NCI-H82 (cell line): Measurements from ENCODE around the gene AOPEP.
A peak's percentile ranks its signal among the peaks of the same experiment; 100 is the strongest.

ENCODE experiments used
- DNase-seq: peaks from one replicate; lab custom pipeline; 2025; lab: John Stamatoyannopoulos, UW

The AOPEP gene, protein sequence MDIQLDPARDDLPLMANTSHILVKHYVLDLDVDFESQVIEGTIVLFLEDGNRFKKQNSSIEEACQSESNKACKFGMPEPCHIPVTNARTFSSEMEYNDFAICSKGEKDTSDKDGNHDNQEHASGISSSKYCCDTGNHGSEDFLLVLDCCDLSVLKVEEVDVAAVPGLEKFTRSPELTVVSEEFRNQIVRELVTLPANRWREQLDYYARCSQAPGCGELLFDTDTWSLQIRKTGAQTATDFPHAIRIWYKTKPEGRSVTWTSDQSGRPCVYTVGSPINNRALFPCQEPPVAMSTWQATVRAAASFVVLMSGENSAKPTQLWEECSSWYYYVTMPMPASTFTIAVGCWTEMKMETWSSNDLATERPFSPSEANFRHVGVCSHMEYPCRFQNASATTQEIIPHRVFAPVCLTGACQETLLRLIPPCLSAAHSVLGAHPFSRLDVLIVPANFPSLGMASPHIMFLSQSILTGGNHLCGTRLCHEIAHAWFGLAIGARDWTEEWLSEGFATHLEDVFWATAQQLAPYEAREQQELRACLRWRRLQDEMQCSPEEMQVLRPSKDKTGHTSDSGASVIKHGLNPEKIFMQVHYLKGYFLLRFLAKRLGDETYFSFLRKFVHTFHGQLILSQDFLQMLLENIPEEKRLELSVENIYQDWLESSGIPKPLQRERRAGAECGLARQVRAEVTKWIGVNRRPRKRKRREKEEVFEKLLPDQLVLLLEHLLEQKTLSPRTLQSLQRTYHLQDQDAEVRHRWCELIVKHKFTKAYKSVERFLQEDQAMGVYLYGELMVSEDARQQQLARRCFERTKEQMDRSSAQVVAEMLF

DNA sequence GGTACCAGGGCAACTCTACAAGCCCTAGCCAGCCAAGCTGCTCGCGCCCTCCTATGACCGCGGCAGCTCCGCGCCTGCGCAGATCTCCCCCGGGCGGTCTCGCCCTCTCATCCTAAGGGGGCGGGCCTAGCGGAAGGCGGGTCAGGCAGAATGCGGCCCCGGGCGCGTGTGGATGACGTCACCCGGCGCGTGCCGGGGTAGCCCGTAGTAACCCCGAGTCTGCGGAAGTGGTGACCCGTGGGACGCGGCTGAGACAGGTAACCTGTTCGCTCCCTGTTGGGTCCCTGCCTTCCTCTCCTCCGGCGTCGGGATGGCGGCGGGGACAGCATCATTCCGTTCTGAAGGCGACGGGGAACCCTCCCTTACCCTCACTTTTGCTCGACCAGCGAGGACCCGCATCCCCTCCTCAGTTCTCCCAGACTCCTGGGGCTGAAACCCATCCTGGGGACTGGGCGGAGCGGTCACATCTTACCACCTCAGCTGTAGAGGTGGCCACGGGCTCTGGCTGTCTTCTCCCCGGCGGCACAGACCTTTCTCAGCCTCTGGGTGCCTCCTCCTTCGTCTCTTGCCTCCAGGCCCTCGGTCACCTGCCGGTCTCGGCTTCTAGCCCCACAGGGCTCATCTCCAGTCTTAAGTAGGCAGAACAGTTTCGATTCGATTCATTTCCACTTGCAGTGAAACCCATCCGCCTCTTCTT lies at the start of gene AOPEP:
Gene AOPEP (plus strand): TSS at position 205 of the 697 bp plus-strand sequence. CDS start 33,085 bp downstream, outside the sequence.
- DNase-seq, result peak; percentile 97

DNA sequence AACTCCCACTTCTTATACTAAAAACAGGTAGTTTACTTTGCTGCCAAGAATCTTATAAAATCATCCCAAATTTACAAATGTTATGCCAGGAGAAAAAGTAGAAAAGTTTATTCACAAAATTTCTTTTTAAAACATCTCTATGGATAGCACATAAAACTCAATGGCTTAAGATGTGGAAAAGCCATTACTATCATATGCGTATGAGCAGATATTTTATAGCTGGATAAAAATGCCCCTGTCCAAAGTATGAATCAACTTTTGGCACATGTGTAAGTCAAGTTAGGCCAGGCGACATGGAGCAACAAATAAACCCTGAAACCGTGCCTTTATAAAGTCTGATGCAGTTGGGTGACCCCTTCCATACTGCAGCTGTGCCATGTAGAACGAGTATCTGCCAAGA lies 48.6 kb upstream of the AOPEP start:
- no peak for DNase-seq

DNA sequence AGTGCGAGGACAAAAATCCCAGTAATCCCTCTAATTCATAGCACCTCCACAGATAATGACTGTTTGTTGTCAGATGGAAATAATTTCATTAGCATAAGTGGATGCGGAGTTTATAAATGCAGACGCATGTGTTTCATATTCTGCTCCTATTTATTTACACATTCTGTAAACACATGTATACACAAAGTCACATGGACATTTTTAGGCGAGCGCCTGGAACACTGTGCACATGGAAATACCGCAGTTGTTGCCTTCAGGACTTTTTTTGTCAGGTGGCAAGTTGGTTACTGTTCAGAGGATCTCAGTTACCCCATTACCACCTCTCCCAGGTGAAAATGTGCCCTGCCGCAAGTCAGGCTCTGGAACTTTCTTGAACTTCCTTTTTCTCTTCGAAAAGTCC lies 46.9 kb upstream of the AOPEP start:
- DNase-seq, result no peak

DNA sequence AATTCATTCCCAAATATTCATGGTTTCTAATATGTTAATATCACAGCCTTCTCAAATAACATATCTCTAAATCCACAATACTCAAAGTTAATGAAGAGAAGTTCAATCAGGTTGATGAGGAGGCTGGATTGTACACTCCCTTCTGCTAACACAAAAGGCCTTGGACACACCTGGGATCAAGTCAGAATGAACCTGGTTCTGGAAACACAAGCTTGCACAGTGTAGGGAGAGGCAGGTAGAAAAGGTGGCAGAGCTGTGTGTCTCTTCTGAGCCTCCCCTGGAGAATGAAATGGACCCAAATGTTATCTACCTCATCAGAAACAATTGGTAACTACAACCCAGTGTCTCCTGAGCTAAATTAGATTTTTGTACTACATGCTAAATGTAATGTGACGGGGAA lies 46.5 kb upstream of the AOPEP start:
- DNase-seq, result no peak

DNA sequence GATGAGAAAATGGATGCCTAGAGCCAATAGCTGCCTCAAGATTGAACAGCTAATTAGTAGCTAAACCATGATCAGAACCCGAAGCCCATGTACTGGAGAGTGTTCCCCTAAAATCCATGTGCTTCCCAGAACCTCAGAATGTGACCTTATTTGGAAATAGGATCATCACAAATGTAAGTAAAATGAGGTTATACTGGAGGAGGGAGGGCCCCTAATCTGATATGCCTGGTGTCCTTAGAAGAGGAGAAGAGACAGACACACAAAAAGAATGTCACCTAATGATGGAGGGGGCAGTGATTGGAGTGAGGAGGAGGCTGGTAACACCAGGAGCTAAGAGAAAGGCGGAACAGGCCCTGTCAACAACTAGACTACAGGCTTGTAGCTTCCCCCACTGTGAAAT lies 45.9 kb upstream of the AOPEP start:
- no peak for DNase-seq

DNA sequence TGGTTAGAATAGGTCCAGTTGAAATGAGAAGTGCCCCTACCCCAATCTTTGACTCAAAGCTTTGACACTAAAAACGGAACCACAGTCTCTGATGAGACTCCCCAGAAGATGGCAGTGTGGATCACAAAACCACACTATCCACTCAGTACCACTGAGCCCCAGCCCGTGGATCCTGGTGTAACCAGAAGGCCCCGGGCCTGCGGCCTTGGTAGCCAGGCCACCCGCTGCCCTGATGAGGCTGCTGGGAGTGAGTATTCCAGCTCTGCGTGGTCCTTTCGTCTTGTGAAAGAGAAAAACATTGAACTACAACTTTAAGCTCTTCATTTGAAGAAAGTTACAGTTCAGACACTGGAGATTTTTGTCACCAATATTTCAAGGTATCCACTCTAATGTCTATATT lies 45.0 kb upstream of the AOPEP start:
- DNase-seq, result peak; percentile 88

DNA sequence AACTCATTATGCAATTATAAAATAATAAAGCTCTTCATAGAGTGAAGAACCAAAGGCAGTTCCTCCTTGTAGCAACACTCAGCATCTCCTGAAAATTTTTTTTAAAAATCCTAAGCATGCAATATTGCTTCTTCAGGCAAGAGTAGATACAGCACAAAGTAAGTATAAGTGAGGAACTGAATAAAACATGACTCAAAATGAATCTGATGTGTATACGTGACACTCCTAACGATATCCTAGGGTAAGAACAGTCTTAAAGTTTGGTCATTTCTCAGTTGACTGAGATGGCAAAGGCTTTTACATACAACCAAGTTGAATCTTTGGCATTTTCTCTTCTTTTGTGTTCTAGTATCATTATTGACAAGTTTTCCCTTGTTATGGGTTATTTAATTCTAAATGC lies 41.1 kb upstream of the AOPEP start:
- DNase-seq, result no peak

DNA sequence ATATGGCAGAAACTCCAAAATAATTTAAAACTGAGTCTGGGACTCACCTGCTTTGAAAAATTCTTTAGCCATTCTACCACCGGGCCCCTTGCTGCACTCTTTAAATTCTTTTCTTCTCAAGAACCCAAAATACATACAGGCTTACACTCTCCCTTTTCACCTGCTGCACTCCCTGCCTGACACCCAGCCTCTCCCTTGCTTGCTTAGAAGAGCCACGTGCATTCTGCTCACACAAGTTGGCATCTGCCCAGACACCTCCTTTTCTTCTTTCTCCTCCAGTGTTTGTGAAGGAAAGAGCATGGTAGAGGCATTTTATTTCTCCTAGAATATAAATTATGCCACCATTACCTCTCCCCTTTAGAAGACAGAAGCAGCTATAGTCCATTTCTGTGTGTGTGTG lies 39.0 kb upstream of the AOPEP start:
- no peak for DNase-seq

DNA sequence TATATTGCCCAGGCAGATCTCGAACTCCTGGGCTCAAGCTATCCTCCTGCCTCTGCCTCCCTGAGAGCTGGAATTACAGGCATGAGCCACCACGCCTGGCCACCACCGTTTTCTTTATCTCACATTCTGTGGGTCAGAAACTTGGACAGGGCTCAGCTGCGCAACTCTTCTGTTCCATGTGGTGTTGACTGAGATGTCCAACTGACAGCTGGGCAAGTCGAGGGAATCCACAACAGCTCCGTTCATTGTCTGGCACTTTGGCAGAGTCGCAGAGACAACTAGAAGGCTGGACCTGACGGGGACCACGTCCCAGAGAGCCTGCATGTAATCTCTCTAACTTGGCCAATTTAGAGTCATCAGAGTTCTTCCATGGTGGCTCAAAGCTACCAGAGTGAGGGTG lies 36.2 kb upstream of the AOPEP start:
- DNase-seq, result no peak

DNA sequence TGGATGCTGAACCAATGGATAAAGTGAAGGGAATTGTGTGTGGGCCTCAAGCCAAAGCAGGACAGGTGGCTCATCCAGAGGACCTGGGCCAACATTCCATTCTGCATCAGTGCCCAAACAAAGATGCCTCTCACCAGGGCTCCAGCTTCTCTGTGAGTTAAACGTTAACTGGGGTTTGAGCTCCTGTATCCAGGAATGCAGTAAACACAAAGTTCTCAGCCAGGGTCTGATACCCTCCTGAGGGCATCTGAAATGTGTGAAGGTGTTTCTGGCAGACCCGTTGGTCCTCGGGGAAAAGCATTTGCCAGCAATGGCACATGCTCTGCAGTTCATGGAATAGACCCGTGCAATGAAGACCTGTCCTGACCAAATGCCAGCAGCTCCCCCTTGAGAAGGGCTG lies 33.9 kb upstream of the AOPEP start:
- no peak for DNase-seq

DNA sequence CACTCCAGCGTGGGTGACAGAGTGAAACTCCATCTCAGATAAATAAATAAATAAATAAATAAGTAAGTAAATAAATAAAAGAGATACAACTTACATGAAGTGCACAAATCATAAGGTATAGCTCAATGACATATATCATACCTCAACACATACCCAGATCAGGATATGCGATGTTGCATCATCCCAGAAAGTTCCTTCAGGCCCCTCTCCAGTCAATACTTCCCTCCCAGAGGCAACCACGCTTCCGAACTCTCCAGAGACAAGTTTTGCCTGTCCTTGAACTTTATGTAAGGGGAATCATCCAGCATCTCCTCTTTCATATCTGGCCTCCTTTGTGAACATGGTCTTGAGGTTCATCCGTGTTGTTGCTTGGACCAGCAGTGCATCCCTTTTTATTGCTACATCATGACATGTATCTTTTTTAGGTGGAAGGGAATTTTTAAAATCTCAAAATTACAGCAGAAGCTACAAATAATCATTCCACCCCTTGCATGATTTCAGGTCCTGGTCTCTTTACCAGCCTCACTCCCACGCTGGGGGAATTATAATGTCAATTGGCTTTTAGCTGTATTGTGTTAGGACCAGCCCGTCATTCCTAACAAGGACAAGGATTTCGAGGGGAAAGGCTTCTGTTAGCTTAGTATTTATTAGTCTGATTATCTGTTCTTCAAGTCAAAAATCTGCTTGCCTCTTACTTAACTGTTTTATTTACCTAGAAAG lies 32.9 kb upstream of the AOPEP start:
- DNase-seq, result peak; percentile 35

DNA sequence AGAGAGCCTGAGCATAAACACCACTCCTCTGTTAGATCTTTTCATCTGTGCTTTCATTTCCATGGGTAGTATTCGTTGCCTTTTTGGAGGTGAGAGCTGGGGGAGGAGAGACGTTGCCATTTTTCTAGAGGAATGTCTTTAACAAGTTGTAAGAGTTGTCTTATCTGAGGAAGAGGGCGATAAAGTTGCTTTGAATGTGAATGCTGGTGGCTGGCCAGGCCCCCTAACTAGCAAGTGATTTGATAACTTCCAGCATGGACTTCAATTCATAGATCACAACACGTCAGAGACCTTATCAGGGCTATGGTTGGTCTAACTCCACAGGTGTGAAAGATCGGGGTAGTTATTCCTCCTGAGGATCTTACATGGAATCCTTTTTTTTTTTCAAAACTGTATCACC lies 30.0 kb upstream of the AOPEP start:
- DNase-seq, result no peak

DNA sequence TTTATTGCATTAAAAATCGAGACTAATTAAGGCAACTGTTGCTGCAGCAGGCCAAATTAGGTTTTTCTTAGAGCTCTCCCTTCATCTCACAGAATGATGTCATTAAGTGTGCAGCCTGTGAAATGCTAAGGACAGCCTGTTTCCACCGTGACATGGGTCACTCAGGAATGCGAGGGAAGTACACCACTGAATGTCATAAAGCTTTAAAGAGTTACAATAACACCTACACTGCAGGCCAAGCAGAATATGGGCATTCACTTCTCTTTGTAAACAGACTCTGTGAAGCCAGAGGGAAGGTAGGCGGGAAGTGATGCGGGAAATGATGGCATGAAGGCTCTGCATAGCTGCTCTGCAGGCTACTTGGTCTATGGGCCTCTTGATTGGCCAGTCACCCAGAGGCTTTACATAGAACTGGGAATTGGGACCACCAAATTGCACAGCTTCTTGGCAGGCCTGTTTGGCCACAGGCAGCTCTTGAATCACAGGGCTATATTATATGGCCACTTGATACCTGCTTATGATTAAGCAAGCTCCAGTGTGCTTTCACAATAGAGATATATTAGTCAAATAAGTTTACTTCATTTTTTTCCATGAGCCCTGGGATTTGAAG lies 28.4 kb upstream of the AOPEP start:
- no peak for DNase-seq

DNA sequence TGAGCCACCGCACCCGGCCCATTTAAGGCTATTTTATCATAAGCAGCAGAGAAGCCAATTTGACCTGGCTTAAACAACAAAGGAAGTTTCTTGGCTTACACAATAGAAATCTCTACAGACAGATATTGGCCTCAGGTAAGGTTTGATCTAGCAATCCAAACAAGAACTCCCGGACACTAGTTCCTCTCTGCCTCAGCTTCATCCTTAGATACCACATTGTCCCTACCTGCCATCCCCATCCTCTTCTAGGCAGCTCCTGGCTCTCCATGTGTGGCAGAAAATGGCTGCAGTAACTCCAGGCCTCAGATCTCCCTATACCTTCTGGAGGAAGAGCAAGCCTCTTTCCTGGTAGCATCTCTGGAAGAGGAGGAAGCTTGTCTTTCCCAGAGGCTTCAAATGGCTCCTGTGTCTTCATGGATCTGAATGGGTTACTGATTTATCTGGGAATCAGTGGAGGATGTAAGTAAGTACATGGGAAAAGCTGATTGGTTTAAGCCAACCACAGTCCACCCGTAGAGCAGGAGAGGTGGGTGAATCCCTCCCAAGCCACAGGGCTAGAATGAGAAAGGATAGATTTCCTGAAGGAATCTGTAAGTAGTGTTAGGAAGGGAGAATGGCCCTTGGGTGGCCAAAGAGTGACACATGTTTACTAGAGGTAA lies 26.7 kb upstream of the AOPEP start:
- no peak for DNase-seq

DNA sequence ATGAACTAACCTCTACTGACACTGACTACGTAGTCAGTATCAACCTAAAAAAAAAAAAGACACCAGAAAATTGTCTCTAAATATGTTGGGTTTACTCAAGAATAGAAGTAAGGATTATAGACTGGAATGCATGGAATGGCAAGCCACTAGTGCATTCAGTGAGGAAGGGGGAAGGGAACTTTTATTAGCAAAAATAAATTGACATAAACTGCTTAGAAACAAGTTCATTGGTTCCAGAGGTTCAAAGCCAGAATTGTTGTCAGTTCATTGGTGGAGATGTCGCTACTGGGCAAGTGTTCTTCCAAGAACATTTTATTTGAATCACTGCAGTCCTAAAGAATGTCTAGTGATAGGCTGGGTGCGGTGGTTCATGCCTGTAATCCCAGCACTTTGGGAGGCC lies 26.1 kb upstream of the AOPEP start:
- DNase-seq, result no peak

DNA sequence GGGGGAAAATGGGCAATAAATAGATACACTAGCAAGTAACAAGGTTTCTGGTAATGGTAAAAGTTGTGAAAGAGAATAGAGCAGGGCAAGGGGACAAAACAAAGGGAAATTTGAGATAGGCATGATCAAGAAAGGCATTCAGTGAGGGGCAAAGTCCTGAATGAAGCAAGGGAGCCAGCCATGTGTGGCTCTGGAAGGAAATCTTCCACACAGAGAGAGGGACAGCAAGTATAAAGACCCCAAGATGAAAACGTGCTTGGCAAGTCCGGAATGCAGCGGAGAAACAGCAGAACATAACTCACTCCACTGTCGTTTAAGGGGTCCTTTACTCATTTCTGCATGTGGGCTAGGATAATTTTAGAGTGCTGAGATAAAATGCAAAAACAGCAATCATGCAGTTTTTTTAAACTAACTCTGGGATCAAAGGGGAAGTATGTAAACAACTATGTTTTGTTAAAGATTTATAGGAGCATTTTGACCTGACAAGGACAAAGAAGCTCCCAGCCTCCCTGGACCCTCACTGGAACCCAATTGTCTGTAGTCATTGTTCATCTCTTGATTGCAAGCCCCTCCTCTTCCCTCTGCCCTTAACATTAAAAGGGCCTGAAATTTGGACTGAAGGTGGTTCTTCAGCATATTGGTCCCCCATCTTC lies 22.9 kb upstream of the AOPEP start:
- DNase-seq, result no peak

DNA sequence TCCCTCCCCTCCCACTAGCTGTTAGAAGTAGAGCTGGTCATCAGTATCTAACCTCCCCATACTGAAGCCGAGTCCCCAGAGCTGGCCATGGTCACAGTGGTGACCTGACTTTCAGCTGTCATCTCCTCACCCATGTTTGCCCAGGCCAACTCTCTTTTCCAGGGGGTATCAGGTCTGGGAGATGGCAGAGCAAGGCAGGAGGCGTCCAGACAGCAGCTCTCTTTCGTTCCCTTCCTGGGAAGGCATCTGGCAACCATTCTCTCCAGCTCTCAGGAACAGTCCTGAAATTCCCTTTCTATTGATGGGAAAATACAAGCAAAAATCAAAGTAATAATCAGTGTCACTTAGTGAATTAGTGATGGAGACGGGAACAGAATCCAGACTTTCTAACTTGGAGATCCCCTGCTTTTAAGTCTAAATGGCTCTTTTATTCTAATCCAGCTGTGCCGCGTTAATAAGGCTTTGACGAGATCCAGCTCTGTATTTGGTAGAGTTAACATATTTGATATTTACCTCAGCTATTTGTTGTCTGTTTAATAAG lies 21.3 kb upstream of the AOPEP start:
- DNase-seq, result no peak

DNA sequence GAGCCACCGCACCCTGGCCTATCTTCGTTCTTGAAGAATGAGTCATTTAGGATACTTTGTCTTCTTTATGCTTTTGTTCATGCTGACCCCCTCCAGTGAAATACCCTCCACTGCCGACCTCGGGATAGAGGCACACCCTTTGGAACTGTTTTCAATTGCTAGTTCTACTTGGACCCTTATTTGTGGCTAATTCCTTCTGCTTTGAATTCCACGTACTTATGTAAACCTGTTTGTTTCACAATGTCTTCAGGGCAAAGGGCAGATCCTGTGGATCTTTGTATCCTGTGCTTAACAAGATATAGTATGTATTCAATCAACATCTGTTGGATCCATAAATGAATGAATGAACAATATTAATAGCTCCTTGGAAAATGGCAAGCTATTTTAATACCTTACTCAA lies 19.6 kb upstream of the AOPEP start:
- no peak for DNase-seq

DNA sequence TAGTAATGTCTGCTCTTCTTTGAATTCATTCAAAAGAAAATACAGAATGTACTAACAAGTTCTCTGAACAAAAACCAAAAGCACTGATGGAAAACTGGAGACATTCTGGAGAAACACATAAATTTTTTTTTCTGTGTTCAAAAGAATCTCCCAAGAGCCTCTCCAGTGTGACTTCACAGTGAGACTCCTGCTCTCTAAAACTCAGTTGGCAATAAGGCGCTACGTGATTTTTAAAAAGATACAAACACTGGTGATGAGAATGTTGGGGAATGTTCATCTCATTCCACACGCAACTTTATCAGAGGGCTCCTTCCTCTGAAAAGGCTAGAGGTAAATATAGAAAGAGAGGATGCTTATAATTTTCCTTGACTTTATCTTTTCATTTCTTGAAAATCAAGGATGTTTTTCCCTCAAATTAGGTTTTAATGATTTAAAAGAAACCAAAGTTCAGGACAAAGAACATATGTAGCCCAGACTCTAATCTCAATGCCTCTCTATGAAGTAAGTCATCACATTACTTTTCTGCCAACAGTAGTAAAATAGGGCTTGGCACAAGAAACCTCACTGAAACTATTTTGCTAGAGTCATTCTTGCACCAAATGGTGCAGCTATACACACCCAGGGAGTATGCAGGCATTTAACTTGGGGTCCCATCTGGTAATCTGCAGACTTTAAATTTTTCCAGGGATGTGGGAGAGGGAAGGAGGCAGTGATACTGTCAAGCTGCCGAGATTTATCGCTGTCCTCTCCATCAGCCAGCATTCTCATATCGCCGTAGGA lies 12.9 kb upstream of the AOPEP start:
- DNase-seq, result no peak

DNA sequence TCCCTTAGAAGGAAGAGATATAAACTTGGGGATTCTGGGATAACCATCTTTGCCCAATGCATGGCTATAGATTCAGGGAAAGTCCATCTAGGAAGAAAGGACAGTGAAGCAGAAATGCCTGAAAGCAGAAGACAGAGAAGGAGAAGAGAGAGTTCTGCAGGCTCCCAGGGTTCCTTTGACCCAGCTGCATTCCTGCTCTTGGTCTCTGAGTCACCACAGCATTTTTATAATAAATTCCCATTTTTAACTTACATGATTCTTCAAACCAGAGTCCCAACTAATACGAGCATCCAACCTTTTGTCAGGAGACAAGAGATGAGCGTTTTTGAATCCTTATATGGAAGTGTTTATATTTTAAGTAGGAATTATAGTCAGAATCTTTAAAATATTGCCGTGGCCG lies 12.0 kb upstream of the AOPEP start:
- DNase-seq, result no peak
